NCI-H1436 (cell line): ENCODE measurements around the gene CETN1.
A peak's percentile ranks its signal among the peaks of the same experiment; 100 is the strongest.

ENCODE experiments used
- DNase-seq: peaks from one replicate; lab custom pipeline; 2025; lab: John Stamatoyannopoulos, UW

The CETN1 gene

DNA sequence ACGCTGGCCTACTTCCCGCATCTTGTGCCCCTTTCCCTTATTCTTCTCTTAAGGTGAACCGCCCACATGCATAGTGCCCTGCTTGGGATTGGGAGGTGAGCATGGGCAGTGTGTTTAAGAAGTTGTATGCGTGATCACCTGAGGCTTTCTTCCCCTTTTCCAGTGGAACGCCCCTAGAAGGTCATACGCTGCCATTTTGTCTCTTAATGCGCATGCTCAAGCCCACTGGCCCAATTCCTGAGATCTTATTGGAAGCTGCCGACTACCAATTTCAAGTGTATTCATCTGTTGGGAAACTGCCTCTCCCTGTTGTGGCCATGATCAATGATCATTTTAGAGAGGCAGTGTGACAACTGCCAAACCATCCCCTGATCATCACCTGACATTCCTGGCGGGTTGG is 3.3 kb upstream of the CETN1 start:
- no peak for DNase-seq

- DNase-seq, result no peak
Measured at GRCh38 chr18:577643-578375, 2.4 kb upstream of the CETN1 start.

DNA sequence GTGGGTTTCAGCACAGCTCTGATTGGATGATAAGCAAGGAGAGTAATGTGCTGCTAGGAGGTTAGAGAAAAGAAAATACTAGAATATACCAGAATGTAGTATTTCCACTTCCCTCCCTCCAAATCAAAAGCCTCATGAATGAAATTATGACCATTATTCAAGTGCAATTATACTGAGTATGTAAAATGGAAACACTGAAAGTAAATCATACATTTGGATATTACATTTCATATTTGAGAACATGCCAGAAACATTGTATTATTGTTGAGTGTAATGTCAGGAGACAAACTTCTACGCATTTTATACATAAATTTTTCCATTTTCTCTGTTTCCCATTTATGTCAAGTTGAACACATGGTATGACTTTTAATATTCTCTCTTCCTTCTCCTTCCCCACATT is 942 bp upstream of the CETN1 start:
- DNase-seq, result no peak

GRCh38 chr18:581096-581495 is 916 bp downstream of the CETN1 start:
- DNase-seq, result no peak

DNA sequence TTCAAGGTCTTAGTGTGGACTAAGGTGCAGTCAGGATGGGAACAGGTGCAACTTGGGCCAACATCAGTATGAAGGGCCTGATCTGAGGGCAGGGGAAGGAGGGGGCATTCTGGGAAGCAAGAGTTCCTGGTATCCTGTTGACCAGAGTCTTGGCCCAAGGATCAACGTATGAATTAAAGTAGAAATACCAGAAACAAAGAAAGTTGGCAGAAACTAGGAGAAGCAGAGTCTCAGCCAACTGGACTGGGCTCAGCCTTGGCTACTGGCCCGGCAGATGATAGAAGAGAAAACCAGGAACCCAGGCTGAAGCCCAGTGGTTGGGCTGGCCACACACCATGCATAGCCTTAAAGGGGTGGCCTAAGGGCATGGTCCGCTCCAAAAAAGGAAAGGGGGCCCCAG is 2.3 kb downstream of the CETN1 start:
- DNase-seq, result no peak

DNA sequence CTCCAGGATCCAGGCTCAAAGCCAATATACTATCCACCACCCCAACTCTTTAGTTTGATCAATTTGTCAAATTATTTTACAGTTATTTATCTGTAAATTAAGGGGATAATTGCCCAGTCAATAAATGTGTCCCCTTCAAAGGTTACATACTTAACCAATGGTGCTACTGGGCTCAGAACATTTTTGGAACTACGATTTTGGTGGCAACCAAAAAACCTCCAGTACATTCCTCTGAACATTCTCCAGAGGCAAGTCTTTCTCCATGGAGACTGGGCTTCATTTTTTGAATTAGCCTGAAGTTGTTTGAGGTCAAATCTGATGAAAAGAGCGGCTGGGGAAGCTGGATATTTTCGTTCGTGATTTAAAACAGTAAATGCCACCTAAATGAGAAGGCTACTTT is 14.9 kb downstream of the CETN1 start:
- no peak for DNase-seq

DNA sequence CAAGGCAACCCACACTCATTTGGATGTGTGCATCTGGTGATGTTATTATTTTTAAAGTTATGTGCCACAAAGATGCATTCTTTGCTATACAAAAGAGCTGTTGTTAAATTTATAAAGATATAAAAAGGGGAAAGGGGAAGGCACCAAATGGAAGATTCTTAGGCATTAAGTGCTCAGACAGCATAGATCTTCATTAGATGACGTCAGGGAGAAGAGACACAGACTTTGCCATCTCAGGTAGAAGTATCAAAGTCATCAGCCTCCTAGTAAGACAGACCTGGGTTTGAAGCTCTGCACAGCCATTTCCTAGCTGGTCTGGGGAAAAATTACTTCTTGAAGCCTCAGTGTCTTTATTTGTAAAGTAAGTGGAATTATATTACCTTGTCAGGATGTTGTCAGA is 15.4 kb downstream of the CETN1 start:
- no peak for DNase-seq

- peak; percentile 89 for DNase-seq
Measured at GRCh38 chr18:596288-596881, 16.2 kb downstream of the CETN1 start.

DNA sequence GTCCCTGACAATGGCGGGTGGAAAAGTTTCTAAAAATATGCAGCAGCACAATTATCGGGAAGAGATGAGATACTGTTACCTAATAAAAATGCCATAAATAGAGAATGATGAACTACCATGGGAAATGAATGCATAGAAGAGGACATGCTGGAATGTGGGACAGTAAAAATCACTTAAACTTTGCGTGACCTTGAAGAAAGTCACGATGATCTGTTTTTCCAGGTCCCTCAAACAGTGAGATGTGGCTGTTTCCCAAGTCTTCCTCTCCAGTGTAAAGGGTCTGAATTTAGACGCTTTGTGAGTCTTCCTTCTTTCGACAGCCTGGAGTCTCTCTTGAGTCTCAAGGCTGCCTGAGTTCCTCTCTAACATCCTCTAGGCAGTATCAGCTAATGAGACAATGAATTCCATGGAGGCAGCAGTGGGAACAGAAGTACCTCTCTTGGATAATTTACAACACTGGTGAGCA is 18.0 kb downstream of the CETN1 start:
- no peak for DNase-seq

DNA sequence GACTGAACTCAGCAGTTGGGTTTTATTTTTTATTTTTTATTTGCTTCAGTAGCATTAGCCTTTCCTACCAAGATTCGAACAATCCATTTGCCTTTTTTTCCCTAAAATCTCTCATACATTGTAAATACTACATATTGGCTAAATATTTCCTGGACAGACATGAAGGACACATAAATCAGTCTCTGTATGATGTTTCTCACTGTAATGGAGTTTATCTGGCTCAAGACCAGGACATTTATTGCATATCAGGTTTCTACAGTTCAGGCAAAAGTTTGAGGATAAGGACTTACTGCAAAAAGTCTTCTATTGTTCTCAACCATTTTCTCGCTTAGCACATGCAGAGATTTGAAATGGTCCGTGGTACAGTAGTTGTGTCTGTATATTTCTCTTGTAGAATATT is 19.9 kb downstream of the CETN1 start:
- DNase-seq, result no peak

- DNase-seq, result no peak
Measured at GRCh38 chr18:604771-605170, 24.6 kb downstream of the CETN1 start.

GRCh38 chr18:607930-608329 is 27.8 kb downstream of the CETN1 start:
- DNase-seq, result no peak

- no peak for DNase-seq
Measured at GRCh38 chr18:610214-610928, 30.2 kb downstream of the CETN1 start.

DNA sequence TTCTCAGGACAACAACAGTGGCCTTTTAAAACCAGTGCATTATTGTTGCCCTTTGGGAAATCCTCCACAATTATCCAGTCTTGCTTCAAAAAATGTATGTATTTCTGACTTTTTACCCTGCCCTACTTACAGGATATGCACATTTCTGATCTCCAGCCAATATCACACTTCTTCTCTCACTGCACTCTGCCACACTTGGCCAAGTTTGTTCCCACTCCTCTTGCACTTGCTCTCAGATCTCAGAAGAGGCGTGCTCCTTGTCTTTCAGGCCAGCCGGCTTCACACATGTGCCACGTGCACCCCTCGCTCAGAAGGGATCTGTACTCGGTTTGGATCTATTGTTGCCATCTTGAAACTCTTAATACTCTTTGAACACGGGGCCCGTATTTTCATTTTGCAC is 32.0 kb downstream of the CETN1 start:
- no peak for DNase-seq

DNA sequence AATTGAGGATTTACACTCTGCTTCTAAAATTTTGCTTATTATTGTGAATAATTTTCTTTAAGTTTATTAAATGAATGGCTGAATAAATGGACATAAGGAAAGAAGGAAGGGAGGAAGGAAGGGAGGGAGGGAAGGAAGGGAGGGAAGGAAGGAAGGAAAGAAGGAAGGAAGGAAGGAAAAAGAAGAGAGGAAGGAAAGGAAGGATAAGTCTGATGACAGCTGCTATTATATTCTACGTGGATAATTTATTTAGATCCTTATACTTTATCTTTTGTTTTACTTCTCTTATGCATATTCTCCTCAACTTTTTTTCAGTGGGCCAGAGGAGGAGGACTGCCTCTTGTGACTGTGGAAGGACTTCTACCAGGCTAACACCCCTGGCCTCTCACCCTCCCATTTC is 34.0 kb downstream of the CETN1 start:
- DNase-seq, result no peak

DNA sequence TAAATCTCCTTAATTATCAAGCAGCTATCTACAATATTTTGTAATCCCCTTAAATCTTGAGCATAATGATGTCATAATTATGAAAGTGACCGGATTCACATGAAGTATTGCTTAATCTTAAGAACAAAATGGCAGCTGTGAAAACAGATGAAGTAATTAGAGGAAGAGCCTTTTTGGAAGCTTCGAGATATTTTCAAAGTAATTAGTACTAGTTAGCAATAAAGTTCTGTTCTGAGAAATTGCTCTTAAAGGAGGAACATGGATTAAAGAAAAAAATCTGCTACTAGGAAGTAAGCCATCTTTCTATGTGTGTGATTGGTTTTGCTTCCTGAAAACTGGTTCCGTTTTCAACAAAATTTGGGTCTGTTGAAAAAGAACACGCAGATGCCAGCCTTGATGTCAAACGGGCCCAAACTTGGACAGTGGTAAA is 34.9 kb downstream of the CETN1 start:
- no peak for DNase-seq

DNA sequence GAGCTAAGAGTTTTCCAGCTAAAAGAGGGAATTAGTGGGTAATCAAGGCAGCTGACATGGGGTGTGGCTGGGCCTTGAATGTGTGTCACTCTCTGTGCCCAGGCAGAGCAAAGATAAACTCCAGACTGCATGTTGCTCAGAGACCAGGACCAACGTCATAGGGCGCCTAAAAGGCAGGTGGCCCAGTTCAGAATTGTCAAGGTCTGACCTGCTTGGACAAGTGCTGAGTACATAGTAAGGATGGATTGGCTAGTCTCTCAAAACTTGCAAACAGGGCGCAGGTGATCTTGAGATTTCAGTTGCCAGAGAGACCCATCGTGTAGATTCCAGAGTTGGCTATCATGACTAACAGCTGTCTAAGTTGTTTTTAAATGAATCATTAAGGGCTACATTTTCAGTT is 35.6 kb downstream of the CETN1 start:
- no peak for DNase-seq

DNA sequence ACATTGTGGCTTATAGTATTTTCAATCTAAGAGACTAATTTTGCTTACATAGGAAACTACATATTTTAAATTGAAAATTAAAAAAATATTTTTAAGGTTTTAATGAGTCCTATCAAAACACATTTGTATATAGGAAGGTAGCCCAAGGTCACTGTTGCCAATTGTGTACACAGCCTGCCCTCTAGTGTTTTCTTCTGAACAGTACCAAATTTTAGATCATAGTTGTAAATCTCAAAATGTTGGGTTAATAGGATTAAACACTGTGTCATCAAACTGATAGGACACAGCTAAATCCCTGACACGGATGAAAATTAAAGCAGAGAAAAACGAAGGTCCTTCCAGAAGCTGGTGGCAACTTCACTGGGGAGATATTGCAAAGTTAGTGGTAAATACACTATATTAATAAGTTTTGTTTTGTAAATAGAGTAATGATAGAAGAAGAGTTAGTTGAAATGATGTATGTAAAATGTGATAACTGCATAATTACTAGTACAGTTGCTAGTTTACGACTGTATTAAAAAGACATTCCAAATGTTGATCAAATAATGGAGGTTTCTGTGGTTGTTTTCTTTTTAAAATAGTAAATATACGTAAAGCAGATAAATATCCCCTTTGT is 36.3 kb downstream of the CETN1 start:
- no peak for DNase-seq

- no peak for DNase-seq
Measured at GRCh38 chr18:617970-618504, 37.9 kb downstream of the CETN1 start.

GRCh38 chr18:618618-619017 is 38.4 kb downstream of the CETN1 start:
- DNase-seq, result no peak

DNA sequence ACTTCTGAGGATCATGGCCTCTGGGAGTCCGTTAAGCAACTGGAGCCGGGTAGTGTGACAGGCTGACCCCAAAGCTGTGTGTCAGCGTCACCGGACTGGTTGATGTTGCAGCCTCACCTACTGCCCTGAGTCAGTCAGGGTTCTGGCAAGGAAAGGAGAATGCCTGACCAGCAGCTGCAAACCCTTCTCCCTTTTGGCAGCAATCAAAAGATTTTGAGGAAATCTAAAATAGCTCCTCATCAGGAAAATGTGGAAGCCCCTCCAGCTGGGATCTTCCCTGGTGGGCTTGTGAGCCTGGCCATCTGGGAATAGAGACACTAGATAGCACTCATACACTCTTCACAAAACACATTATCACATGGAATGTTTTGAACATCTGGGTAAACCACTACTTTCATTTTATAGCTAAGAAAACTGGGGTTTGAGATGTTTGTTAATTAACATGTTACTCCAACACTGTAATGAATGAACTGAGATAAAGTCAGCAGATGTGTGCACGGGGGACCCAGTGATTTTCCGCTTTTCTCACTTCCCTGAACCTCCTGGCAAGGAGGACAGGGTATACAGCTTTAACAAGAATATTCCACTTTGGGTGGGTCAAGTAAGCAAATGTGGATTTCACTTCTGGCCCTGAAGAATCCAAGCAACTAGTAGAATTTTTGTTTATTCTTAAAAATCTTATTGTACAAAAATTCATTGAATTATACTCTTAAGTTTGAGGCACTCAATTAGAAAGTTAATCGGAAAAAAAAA is 41.3 kb downstream of the CETN1 start:
- no peak for DNase-seq

DNA sequence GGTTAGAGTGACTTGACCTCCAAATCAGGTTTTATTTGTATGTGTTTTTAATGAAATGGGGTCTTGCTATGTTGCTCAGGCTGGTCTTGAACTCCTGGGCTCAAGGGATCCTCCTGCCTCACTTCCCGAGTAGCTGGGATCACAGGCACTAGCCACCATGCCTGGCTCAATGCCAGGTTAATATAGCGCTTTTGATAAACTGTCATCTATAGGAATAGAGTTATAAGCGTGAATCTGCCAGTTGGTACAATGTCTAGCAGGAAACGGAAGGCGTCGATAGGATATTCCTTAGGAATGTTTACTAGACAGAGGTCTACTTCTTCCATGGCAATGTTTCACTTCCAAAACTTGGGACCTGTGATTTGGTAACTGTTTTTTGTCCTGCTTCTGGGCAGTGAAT is 42.1 kb downstream of the CETN1 start:
- no peak for DNase-seq
